IMR-90 (cell line): Measurements from ENCODE around the gene OGG1. TPM values are rescaled to one million over a fixed set of nuclear protein-coding genes. Genes with fewer than 3 reads are reported as not detected.

Source experiments
- ATAC-seq: fragments of 200-7000 bp; cut with Tn5 transposase; 2 replicates; pipeline ENCODE4 v1.9.1; 2020; ENCODE audit warnings: low read depth, mild to moderate bottlenecking, moderate library complexity
- BruUV-seq: library from RNA; stranded (reverse); fragments of 400-500 nt; replicated peaks from 2 replicates; lab custom pipeline; 2021; lab: Mats Ljungman, UMichigan
- CTCF ChIA-PET: fragments of 300-600 bp; formaldehyde crosslinking; extraction: SDS; loops from one replicate; lab custom pipeline; 2021; ENCODE audit warnings: antibody characterized with exemption; lab: Yijun Ruan, JAX
- POLR2A ChIA-PET: fragments of 300-600 bp; sonication (Branson Sonifier 250); formaldehyde crosslinking; loops from one replicate; lab custom pipeline; 2022; ENCODE audit warnings: antibody characterized with exemption; ENCODE audit not compliant: unreplicated experiment; lab: Charles Lee
- DNase-seq: peaks from one replicate; pipeline ENCODE4 v3.0.0; 2013
- H2AFZ ChIP-seq: replicated peaks from 2 replicates; pipeline ENCODE3; 2013; ENCODE audit warnings: low read length, mild to moderate bottlenecking; ENCODE audit not compliant: poor library complexity
- H2AK5ac ChIP-seq: 2 replicates; pipeline ENCODE4 v1.6.1; 2013; ENCODE audit warnings: low read depth, low read length, inconsistent platforms
- H2AK9ac ChIP-seq: replicated peaks from 2 replicates; pipeline ENCODE3; 2013; ENCODE audit warnings: mild to moderate bottlenecking, low read depth, low read length, moderate library complexity; ENCODE audit not compliant: poor library complexity
- H2BK120ac ChIP-seq: 2 replicates; pipeline ENCODE4 v1.6.1; 2013; ENCODE audit warnings: low read depth, low read length, inconsistent platforms
- H2BK15ac ChIP-seq: 3 replicates; pipeline ENCODE4 v1.6.1; 2013; ENCODE audit warnings: low read depth, low read length, inconsistent platforms
- H2BK20ac ChIP-seq: 2 replicates; pipeline ENCODE4 v1.6.1; 2013; ENCODE audit warnings: low read depth, mild to moderate bottlenecking, inconsistent platforms, low read length, moderate library complexity
- H2BK5ac ChIP-seq: 2 replicates; pipeline ENCODE4 v1.6.1; 2013; ENCODE audit warnings: mild to moderate bottlenecking, low read depth, low read length, inconsistent platforms; ENCODE audit not compliant: poor library complexity, severe bottlenecking
- H3K14ac ChIP-seq: replicated peaks from 2 replicates; pipeline ENCODE4 v1.6.1; 2013; ENCODE audit warnings: low read depth, low read length, inconsistent platforms
- H3K18ac ChIP-seq: 2 replicates; pipeline ENCODE4 v1.6.1; 2013; ENCODE audit warnings: low read depth, low read length, control low read depth
- H3K23ac ChIP-seq: 2 replicates; pipeline ENCODE4 v1.6.1; 2013; ENCODE audit warnings: low read depth, low read length, inconsistent platforms
- H3K27ac ChIP-seq: 2 replicates; pipeline ENCODE4 v1.5.1; 2013; ENCODE audit warnings: mild to moderate bottlenecking, control low read depth, low read length; ENCODE audit not compliant: insufficient read depth
- H3K27me3 ChIP-seq: 2 replicates; pipeline ENCODE4 v1.6.1; 2013; ENCODE audit warnings: low read length; ENCODE audit not compliant: control insufficient read depth, insufficient read depth
- H3K36me3 ChIP-seq: 2 replicates; pipeline ENCODE4 v1.6.1; 2013; ENCODE audit warnings: low read length, mixed read lengths; ENCODE audit not compliant: control insufficient read depth, insufficient read depth
- H3K4ac ChIP-seq: 2 replicates; pipeline ENCODE4 v1.6.1; 2013; ENCODE audit warnings: low read depth, low read length, inconsistent platforms
- H3K4me1 ChIP-seq: 2 replicates; pipeline ENCODE4 v1.6.1; 2013; ENCODE audit warnings: low read length, mixed read lengths; ENCODE audit not compliant: control insufficient read depth, insufficient read depth
- H3K4me2 ChIP-seq: 2 replicates; pipeline ENCODE4 v1.6.1; 2013; ENCODE audit warnings: low read depth, mild to moderate bottlenecking, control low read depth, low read length, moderate library complexity
- H3K4me3 ChIP-seq: 2 replicates; pipeline ENCODE4 v1.5.1; 2013; ENCODE audit warnings: low read depth, mild to moderate bottlenecking, control low read depth, low read length, moderate library complexity; ENCODE audit not compliant: insufficient read depth
- H3K56ac ChIP-seq: 2 replicates; pipeline ENCODE4 v1.6.1; 2013; ENCODE audit warnings: low read length, inconsistent platforms; ENCODE audit not compliant: insufficient read depth; ENCODE audit errors: extremely low read depth
- H3K79me1 ChIP-seq, 2 experiments: 2 replicates each; pipeline ENCODE4 v1.6.1; 2013; ENCODE audit warnings: low read length in 2 of 2, inconsistent platforms in 1 of 2, low read depth in 1 of 2
- H3K9ac ChIP-seq: 2 replicates; pipeline ENCODE4 v1.6.1; 2013; ENCODE audit warnings: low read depth, low read length, control low read depth
- H3K9me1 ChIP-seq: 2 replicates; pipeline ENCODE4 v1.6.1; 2013; ENCODE audit warnings: low read length, inconsistent platforms; ENCODE audit not compliant: insufficient read depth
- H3K9me3 ChIP-seq: 2 replicates; pipeline ENCODE4 v1.6.1; 2013; ENCODE audit warnings: low read length; ENCODE audit not compliant: control insufficient read depth, insufficient read depth
- H4K20me1 ChIP-seq: 2 replicates; pipeline ENCODE4 v1.6.1; 2013; ENCODE audit warnings: low read length, inconsistent platforms; ENCODE audit not compliant: insufficient read depth
- H4K5ac ChIP-seq: 2 replicates; pipeline ENCODE4 v1.6.1; 2013; ENCODE audit warnings: mild to moderate bottlenecking, low read depth, low read length, control low read depth
- H4K8ac ChIP-seq, 2 experiments: 2 replicates each; pipeline ENCODE4 v1.6.1; 2013; ENCODE audit warnings: low read depth in 2 of 2, low read length in 2 of 2, control low read depth in 1 of 2, inconsistent platforms in 1 of 2
- H4K91ac ChIP-seq: 2 replicates; pipeline ENCODE4 v1.6.1; 2013; ENCODE audit warnings: low read depth, low read length, inconsistent platforms; ENCODE audit not compliant: insufficient read depth
- CEBPB ChIP-seq: IDR thresholded peaks from 2 replicates; pipeline ENCODE4 v1.6.1; 2012; ENCODE audit warnings: low read depth, low read length, improper control_type of control experiment
- CHD1 ChIP-seq: IDR thresholded peaks from 2 replicates; pipeline ENCODE4 v1.6.1; 2012; ENCODE audit warnings: low read depth, low read length, improper control_type of control experiment
- CTCF ChIP-seq: conservative IDR thresholded peaks from 2 replicates; pipeline ENCODE4 v1.5.1; 2012; ENCODE audit warnings: mild to moderate bottlenecking, low read depth, low read length, improper control_type of control experiment
- ELK1 ChIP-seq: fragments of 150-350 bp; IDR thresholded peaks from 2 replicates; pipeline ENCODE4 v1.6.1; 2016; ENCODE audit warnings: low read depth, mild to moderate bottlenecking, low read length, moderate library complexity, borderline replicate concordance
- FOS ChIP-seq: fragments of 150-350 bp; IDR thresholded peaks from 2 replicates; pipeline ENCODE4 v1.6.1; 2016; ENCODE audit warnings: low read depth, low read length
- MAFK ChIP-seq: IDR thresholded peaks from 2 replicates; pipeline ENCODE4 v1.6.1; 2012; ENCODE audit warnings: low read depth, low read length, improper control_type of control experiment
- MAZ ChIP-seq: IDR thresholded peaks from 2 replicates; pipeline ENCODE4 v1.6.1; 2012; ENCODE audit warnings: low read depth, mild to moderate bottlenecking, low read length, improper control_type of control experiment, moderate library complexity, borderline replicate concordance
- MXI1 ChIP-seq: IDR thresholded peaks from 2 replicates; pipeline ENCODE4 v1.6.1; 2012; ENCODE audit warnings: low read depth, mild to moderate bottlenecking, low read length, moderate library complexity, borderline replicate concordance
- NFE2L2 ChIP-seq: fragments of 150-350 bp; IDR thresholded peaks from 2 replicates; pipeline ENCODE4 v1.6.1; 2016; ENCODE audit warnings: low read depth, mild to moderate bottlenecking, low read length
- RAD21 ChIP-seq: IDR thresholded peaks from 2 replicates; pipeline ENCODE4 v1.6.1; 2012; ENCODE audit warnings: low read length, improper control_type of control experiment
- RFX5 ChIP-seq: IDR thresholded peaks from 2 replicates; pipeline ENCODE4 v1.8.0; 2012; ENCODE audit warnings: low read depth, mild to moderate bottlenecking, low read length, moderate library complexity
- USF2 ChIP-seq: fragments of 150-350 bp; IDR thresholded peaks from 2 replicates; pipeline ENCODE4 v1.6.1; 2017; ENCODE audit warnings: mild to moderate bottlenecking, antibody characterized with exemption, low read length, low read depth
- WGBS, 2 experiments: methylation state at CpG; one replicate each; pipeline versions ENCODE4 v1.1.5 to v1.1.7; 2013; ENCODE audit warnings: missing lambda C conversion rate in 2 of 2; ENCODE audit not compliant: insufficient read length in 1 of 2; ENCODE audit errors: extremely low coverage in 2 of 2; 5-methylcytosine and 5-hydroxymethylcytosine counted together
- dilution Hi-C: fragments of 300-500 bp; cut with HindIII; formaldehyde crosslinking; loops from one replicate; pipeline ENCODE4 v1.14.3; 2018; ENCODE audit warnings: low sequenced_read_pairs; ENCODE audit not compliant: unreplicated experiment
- in situ Hi-C: fragments of 300-500 bp; cut with MboI; formaldehyde crosslinking; loops from 3 replicates; pipeline ENCODE4 v1.14.3; 2019; ENCODE audit warnings: low sequenced_read_pairs, inconsistent platforms, mixed read lengths
- intact Hi-C: fragments of 100-400 bp; cut with micrococcal nuclease; formaldehyde crosslinking; loops from 2 replicates; pipeline ENCODE4 v1.10.0; 2022
- polyA plus RNA-seq, 3 experiments: library from polyadenylated mRNA; depleted of rRNA; stranded (reverse); fragments of >200 nt; gene quantifications; 2 replicates each; pipeline ENCODE4 v1.2.3, GENCODE V29; 2012; ENCODE audit warnings: low replicate concordance in 1 of 3
- total RNA-seq: library from RNA; depleted of rRNA; stranded (reverse); fragments of >200 nt; gene quantifications from 2 replicates; pipeline ENCODE4 v1.2.3, GENCODE V29; 2012

The OGG1 gene
- total and polyA plus RNA-seq, 2 of the 4 experiments (the other 2 are of a cell fraction): 14.9 to 25.6 TPM

GRCh38 chr3:9703736-9704346 lies 45.9 kb upstream of the OGG1 start, which contains the start of gene CPNE9:
Gene CPNE9, plus strand, starts transcription at chr3:9703833. Its CDS starts 164 bp downstream, at chr3:9703997.
- no peaks in the 10 kb centered on the region for H3K9me3 ChIP-seq
- H4K91ac ChIP-seq: no peak within 1 kb of the TSS
- no TSS peak for BruUV-seq
- no peak within 1 kb of the TSS for H3K56ac ChIP-seq
- intact Hi-C loops: no loop called here
- 3% methylated on average over 32 of the region's 56 CpGs; no CpG with 5 or more reads in 1 of the 2 experiments for WGBS, 2 experiments
- H4K5ac ChIP-seq: no peak within 1 kb of the TSS
- peaks cover 14% of the 10 kb centered on the region for H3K27me3 ChIP-seq
- H3K4ac ChIP-seq: no peak within 1 kb of the TSS
- no peak within 1 kb of the TSS for H2BK5ac ChIP-seq
- no peak within 1 kb of the TSS for H3K18ac ChIP-seq
- peak within 1 kb of the TSS; percentile 81 for H2AFZ ChIP-seq
- H3K4me3 ChIP-seq: no peak within 1 kb of the TSS
- peak within 1 kb of the TSS; percentile 63 for H2AK9ac ChIP-seq
- H2AK5ac ChIP-seq: no peak within 1 kb of the TSS
- no peak within 1 kb of the TSS for H2BK120ac ChIP-seq
- TF ChIP-seq MAZ (no peak), FOS (no peak), RFX5 (no peak), CHD1 (no peak), NFE2L2 (no peak), ELK1 (no peak), RAD21 (no peak), MXI1 (no peak), CTCF (no peak), MAFK (no peak), CEBPB (no peak), USF2 (no peak)
- H3K14ac ChIP-seq: no peak within 1 kb of the TSS
- no peak for DNase-seq
- H3K36me3 ChIP-seq: peaks cover 19% of the 10 kb centered on the region
- ATAC-seq: peak; percentile 55
- H3K4me2 ChIP-seq: peak within 1 kb of the TSS; percentile 75
- no peak within 1 kb of the TSS for H2BK15ac ChIP-seq
- H3K79me1 ChIP-seq: no peaks in the 10 kb centered on the region
- POLR2A ChIA-PET: no interaction called here
- H4K20me1 ChIP-seq: no peaks in the 10 kb centered on the region
- no peaks in the 10 kb centered on the region for H3K4me1 ChIP-seq
- CTCF ChIA-PET: interaction anchor here (0.6 kb wide), 1 partner anchor 373 kb away, joined by 3 read pairs; no protein-coding TSS in a partner anchor
- H2BK20ac ChIP-seq: no peak within 1 kb of the TSS
- no peak within 1 kb of the TSS for H3K27ac ChIP-seq
- in situ Hi-C loops: no loop called here
- no peak within 1 kb of the TSS for H4K8ac ChIP-seq
- dilution Hi-C loops: no loop called here
- no peaks in the 10 kb centered on the region for H3K9me1 ChIP-seq
- H3K23ac ChIP-seq: no peak within 1 kb of the TSS
- no peak within 1 kb of the TSS for H3K9ac ChIP-seq
